ENCODE results near the gene TMEM243. TPM values are rescaled to one million over a fixed set of nuclear protein-coding genes. Genes with fewer than 3 reads are reported as not detected.

Gene TMEM243
- polyA plus RNA-seq, 1 donor from 2014 or later: 3.7 TPM

DNA sequence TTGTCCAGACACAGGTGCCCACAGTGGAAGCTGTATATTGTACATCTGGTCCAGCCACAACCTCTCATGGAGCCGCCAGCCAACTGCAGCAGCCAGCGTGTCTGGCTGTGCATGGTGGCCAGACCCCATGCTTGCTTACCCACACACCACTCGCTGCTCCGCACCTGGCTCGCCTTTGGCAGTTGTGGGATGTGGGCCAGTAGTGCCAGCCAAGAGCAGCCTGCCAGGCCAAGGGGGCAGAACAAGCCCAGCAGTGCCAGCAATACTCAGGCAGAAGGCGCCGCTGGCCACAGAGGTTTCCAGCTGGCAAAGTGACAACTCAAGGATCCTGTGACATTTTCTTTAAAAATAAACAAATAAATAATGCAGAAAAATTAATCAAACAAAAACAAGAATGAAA lies 11.7 kb upstream of the TMEM243 start:
- Histone ChIP-seq H3K4me3 (ENCODE audit: low read length) (no peak overlapping the region), H3K9me3 (ENCODE audit: low read length) (no peaks in the 10 kb centered on the region), H4K20me1 (ENCODE audit: insufficient read depth) (no peaks in the 10 kb centered on the region), H3K79me2 (replicated peaks; ENCODE audit: insufficient read depth, low read length) (no peaks in the 10 kb centered on the region), H3K9me2 (ENCODE audit: insufficient read depth, low read length) (no peaks in the 10 kb centered on the region), H3K9ac (ENCODE audit: low read length) (no peak overlapping the region), H3K36me3 (ENCODE audit: insufficient read depth, low read length) (no peaks in the 10 kb centered on the region), H3K4me2 (ENCODE audit: low read length) (no peak overlapping the region), H3F3A (ENCODE audit: insufficient read depth, low read length, poor library complexity, severe bottlenecking) (no peaks in the 10 kb centered on the region), H3K27ac (ENCODE audit: low read length) (no peak overlapping the region), H2AFZ (ENCODE audit: low read depth, low read length) (no peak overlapping the region), H3K27me3 (ENCODE audit: insufficient read depth, low read depth, low read length) (no peaks in the 10 kb centered on the region)
- no peak for TF ChIP-seq SMC3 (conservative IDR thresholded peaks at IDR 0.05; ENCODE audit: poor library complexity)
- TF ChIP-seq POLR2AphosphoS5 (IDR thresholded peaks at IDR 0.05): no peak
- TF ChIP-seq EP300 (conservative IDR thresholded peaks at IDR 0.05; ENCODE audit: poor library complexity, severe bottlenecking): no peak
- no peak for TF ChIP-seq MXI1 (conservative IDR thresholded peaks at IDR 0.05; ENCODE audit: poor library complexity, severe bottlenecking)
- TF ChIP-seq EZH2 (IDR thresholded peaks at IDR 0.05; ENCODE audit: borderline replicate concordance, insufficient read depth, low read length, poor library complexity, severe bottlenecking): no peak
- no peak for TF ChIP-seq RAD21 (conservative IDR thresholded peaks at IDR 0.05)
- TF ChIP-seq, protein P1, sequence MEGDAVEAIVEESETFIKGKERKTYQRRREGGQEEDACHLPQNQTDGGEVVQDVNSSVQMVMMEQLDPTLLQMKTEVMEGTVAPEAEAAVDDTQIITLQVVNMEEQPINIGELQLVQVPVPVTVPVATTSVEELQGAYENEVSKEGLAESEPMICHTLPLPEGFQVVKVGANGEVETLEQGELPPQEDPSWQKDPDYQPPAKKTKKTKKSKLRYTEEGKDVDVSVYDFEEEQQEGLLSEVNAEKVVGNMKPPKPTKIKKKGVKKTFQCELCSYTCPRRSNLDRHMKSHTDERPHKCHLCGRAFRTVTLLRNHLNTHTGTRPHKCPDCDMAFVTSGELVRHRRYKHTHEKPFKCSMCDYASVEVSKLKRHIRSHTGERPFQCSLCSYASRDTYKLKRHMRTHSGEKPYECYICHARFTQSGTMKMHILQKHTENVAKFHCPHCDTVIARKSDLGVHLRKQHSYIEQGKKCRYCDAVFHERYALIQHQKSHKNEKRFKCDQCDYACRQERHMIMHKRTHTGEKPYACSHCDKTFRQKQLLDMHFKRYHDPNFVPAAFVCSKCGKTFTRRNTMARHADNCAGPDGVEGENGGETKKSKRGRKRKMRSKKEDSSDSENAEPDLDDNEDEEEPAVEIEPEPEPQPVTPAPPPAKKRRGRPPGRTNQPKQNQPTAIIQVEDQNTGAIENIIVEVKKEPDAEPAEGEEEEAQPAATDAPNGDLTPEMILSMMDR (IDR thresholded peaks at IDR 0.05; ENCODE audit: poor library complexity, severe bottlenecking): no peak

DNA sequence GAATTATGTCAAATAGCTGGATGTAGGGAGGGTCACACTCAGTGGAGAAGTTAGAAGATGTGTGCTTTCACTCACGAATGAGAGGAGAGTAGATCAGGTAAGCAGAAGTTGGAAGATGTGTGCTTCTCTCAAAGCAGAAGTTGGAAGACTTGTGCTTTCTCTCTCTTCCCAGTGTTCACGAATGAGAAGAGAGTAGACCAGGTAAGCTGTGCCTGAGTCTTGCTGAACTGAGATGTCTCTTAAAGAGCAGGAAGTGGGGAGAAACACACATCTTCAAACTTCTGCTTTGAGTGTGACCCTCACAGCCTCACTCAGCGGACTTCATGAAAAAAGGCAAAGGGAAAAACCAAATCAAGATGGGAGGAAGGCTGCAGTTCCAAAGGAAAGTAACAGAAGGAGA lies 7.0 kb upstream of the TMEM243 start:
- Histone ChIP-seq H3K9me3 (ENCODE audit: low read length) (no peaks in the 10 kb centered on the region), H3K79me2 (replicated peaks; ENCODE audit: insufficient read depth, low read length) (no peaks in the 10 kb centered on the region), H3K9me2 (ENCODE audit: insufficient read depth, low read length) (no peaks in the 10 kb centered on the region), H3K4me3 (ENCODE audit: low read length) (no peak overlapping the region), H2AFZ (ENCODE audit: low read depth, low read length) (no peak overlapping the region), H3K9ac (ENCODE audit: low read length) (no peak overlapping the region), H3K36me3 (ENCODE audit: insufficient read depth, low read length) (no peaks in the 10 kb centered on the region), H3K4me2 (ENCODE audit: low read length) (no peak overlapping the region), H3K27me3 (ENCODE audit: insufficient read depth, low read depth, low read length) (peaks cover 15% of the 10 kb centered on the region), H3F3A (ENCODE audit: insufficient read depth, low read length, poor library complexity, severe bottlenecking) (no peaks in the 10 kb centered on the region), H3K27ac (ENCODE audit: low read length) (no peak overlapping the region), H4K20me1 (ENCODE audit: insufficient read depth) (no peaks in the 10 kb centered on the region)
- no peak for TF ChIP-seq EP300 (conservative IDR thresholded peaks at IDR 0.05; ENCODE audit: poor library complexity, severe bottlenecking)

DNA sequence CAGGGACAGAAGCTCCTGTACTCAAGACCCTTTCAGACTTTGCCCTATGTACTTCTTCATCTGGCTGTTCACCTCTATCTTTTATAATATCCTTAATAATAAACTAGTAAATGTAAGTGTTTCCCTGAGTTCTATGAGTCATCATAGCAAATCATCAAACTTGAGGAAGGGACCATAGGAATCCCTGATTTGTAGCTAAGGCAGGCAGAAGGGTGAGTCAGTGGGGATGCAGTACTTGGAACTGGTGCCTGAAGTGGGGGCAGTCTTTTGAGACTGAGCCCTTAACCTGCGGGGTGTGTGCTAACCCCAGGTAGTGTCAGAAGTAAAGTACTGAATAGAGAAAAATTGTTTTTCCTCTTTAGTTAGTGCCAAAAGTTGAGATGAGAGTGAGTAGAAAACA lies 6.2 kb upstream of the TMEM243 start:
- no peaks in the 10 kb centered on the region for H4K20me1 ChIP-seq (ENCODE audit: insufficient read depth)
- no peaks in the 10 kb centered on the region for H3K36me3 ChIP-seq (ENCODE audit: insufficient read depth, low read length)
- H2AFZ ChIP-seq (ENCODE audit: low read depth, low read length): no peak overlapping the region
- no peak overlapping the region for H3K9ac ChIP-seq (ENCODE audit: low read length)
- no peak overlapping the region for H3K4me3 ChIP-seq (ENCODE audit: low read length)
- no peak overlapping the region for H3K4me2 ChIP-seq (ENCODE audit: low read length)
- no peaks in the 10 kb centered on the region for H3K9me3 ChIP-seq (ENCODE audit: low read length)
- TF ChIP-seq RAD21 (conservative IDR thresholded peaks at IDR 0.05): no peak
- TF ChIP-seq POLR2AphosphoS5 (IDR thresholded peaks at IDR 0.05): no peak
- no peak for TF ChIP-seq TAF1 (IDR thresholded peaks at IDR 0.05; ENCODE audit: low read depth)
- TF ChIP-seq EZH2 (IDR thresholded peaks at IDR 0.05; ENCODE audit: borderline replicate concordance, insufficient read depth, low read length, poor library complexity, severe bottlenecking): no peak
- TF ChIP-seq, protein P1 (IDR thresholded peaks at IDR 0.05; ENCODE audit: poor library complexity, severe bottlenecking): no peak
- TF ChIP-seq MXI1 (conservative IDR thresholded peaks at IDR 0.05; ENCODE audit: poor library complexity, severe bottlenecking): no peak
- no peak for TF ChIP-seq SMC3 (conservative IDR thresholded peaks at IDR 0.05; ENCODE audit: poor library complexity)
- no peak for TF ChIP-seq EP300 (conservative IDR thresholded peaks at IDR 0.05; ENCODE audit: poor library complexity, severe bottlenecking)
- TF ChIP-seq, protein P2, sequence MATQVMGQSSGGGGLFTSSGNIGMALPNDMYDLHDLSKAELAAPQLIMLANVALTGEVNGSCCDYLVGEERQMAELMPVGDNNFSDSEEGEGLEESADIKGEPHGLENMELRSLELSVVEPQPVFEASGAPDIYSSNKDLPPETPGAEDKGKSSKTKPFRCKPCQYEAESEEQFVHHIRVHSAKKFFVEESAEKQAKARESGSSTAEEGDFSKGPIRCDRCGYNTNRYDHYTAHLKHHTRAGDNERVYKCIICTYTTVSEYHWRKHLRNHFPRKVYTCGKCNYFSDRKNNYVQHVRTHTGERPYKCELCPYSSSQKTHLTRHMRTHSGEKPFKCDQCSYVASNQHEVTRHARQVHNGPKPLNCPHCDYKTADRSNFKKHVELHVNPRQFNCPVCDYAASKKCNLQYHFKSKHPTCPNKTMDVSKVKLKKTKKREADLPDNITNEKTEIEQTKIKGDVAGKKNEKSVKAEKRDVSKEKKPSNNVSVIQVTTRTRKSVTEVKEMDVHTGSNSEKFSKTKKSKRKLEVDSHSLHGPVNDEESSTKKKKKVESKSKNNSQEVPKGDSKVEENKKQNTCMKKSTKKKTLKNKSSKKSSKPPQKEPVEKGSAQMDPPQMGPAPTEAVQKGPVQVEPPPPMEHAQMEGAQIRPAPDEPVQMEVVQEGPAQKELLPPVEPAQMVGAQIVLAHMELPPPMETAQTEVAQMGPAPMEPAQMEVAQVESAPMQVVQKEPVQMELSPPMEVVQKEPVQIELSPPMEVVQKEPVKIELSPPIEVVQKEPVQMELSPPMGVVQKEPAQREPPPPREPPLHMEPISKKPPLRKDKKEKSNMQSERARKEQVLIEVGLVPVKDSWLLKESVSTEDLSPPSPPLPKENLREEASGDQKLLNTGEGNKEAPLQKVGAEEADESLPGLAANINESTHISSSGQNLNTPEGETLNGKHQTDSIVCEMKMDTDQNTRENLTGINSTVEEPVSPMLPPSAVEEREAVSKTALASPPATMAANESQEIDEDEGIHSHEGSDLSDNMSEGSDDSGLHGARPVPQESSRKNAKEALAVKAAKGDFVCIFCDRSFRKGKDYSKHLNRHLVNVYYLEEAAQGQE (IDR thresholded peaks at IDR 0.05; ENCODE audit: borderline replicate concordance): no peak
- peaks cover 23% of the 10 kb centered on the region for H3K27me3 ChIP-seq (ENCODE audit: insufficient read depth, low read depth, low read length)
- no peaks in the 10 kb centered on the region for H3K9me2 ChIP-seq (ENCODE audit: insufficient read depth, low read length)
- no peak overlapping the region for H3K27ac ChIP-seq (ENCODE audit: low read length)
- H3F3A ChIP-seq (ENCODE audit: insufficient read depth, low read length, poor library complexity, severe bottlenecking): no peaks in the 10 kb centered on the region
- no peaks in the 10 kb centered on the region for H3K79me2 ChIP-seq (replicated peaks; ENCODE audit: insufficient read depth, low read length)
